ENCODE results near the gene LAIR2. TPM values are rescaled to one million over a fixed set of nuclear protein-coding genes. Genes with fewer than 3 reads are reported as not detected.

The LAIR2 gene
- total RNA-seq, 1 experiment from 2014 or later, result not detected

GRCh38 chr19:54458648-54459281 lies 43.9 kb upstream of the LAIR2 start:
- POLR2A ChIA-PET (ENCODE audit: low non-redundant PET), result interaction anchor here (0.6 to 0.7 kb wide), 2 partner anchors 10 to 263 kb away, joined by 3 to 5 read pairs; partner anchors contain the start of gene LENG8
- H3K4me3 ChIP-seq (ENCODE audit: low read depth, low read length, poor library complexity, severe bottlenecking), result no peak overlapping the region
- no peak overlapping the region for H3K27ac ChIP-seq (ENCODE audit: low read depth, low read length, poor library complexity, severe bottlenecking)
- TF ChIP-seq CTCF (conservative IDR thresholded peaks at IDR 0.05; ENCODE audit: low read depth, low read length), result no peak
- TF ChIP-seq EZH2 (IDR thresholded peaks at IDR 0.05; ENCODE audit: borderline replicate concordance, low read depth, low read length, poor library complexity, severe bottlenecking), result no peak
- CTCF ChIA-PET, result no interaction called here
- no peaks in the 10 kb centered on the region for H3K27me3 ChIP-seq (replicated peaks; ENCODE audit: insufficient read depth, low read depth, low read length, poor library complexity)
- H3K36me3 ChIP-seq (ENCODE audit: insufficient read depth, low read length, poor library complexity, severe bottlenecking), result peaks cover 66% of the 10 kb centered on the region
- H3K4me1 ChIP-seq (ENCODE audit: insufficient read depth, low read length, poor library complexity, severe bottlenecking), result peaks cover 24% of the 10 kb centered on the region
- no peaks in the 10 kb centered on the region for H3K9me3 ChIP-seq (ENCODE audit: low read depth, low read length, poor library complexity, severe bottlenecking)
- no TSS peak for BruUV-seq (replicated peaks)
- intact Hi-C loops (cut with micrococcal nuclease; ENCODE audit: unreplicated experiment), result no loop called here
- DNase-seq (ENCODE audit: low spot score), result no peak

- Histone ChIP-seq H3K27me3 (replicated peaks; ENCODE audit: insufficient read depth, low read depth, low read length, poor library complexity) (no peaks in the 10 kb centered on the region), H3K4me1 (ENCODE audit: insufficient read depth, low read length, poor library complexity, severe bottlenecking) (peaks cover 27% of the 10 kb centered on the region), H3K9me3 (ENCODE audit: low read depth, low read length, poor library complexity, severe bottlenecking) (no peaks in the 10 kb centered on the region), H3K27ac (ENCODE audit: low read depth, low read length, poor library complexity, severe bottlenecking) (peak overlapping the region; percentile 45), H3K4me3 (ENCODE audit: low read depth, low read length, poor library complexity, severe bottlenecking) (no peak overlapping the region), H3K36me3 (ENCODE audit: insufficient read depth, low read length, poor library complexity, severe bottlenecking) (peaks cover 58% of the 10 kb centered on the region)
- BruUV-seq (replicated peaks), result no TSS peak
- no peak for DNase-seq (ENCODE audit: low spot score)
- ChIA-PET POLR2A (ENCODE audit: low non-redundant PET) (interaction anchor here (0.5 to 0.7 kb wide), 4 partner anchors 9 to 264 kb away, joined by 3 to 5 read pairs (median 4); partner anchors contain the start of gene LENG8), CTCF (interaction anchor here (0.5 kb wide), 1 partner anchor 28 kb away, joined by 4 read pairs; no protein-coding TSS in a partner anchor)
- intact Hi-C loops (cut with micrococcal nuclease; ENCODE audit: unreplicated experiment), result no loop called here
- no peak for TF ChIP-seq CTCF (conservative IDR thresholded peaks at IDR 0.05; ENCODE audit: low read depth, low read length)
- no peak for TF ChIP-seq EZH2 (IDR thresholded peaks at IDR 0.05; ENCODE audit: borderline replicate concordance, low read depth, low read length, poor library complexity, severe bottlenecking)
Measured at GRCh38 chr19:54459282-54460229, 43.1 kb upstream of the LAIR2 start.

- Histone ChIP-seq H3K4me3 (ENCODE audit: low read depth, low read length, poor library complexity, severe bottlenecking) (no peak overlapping the region), H3K4me1 (ENCODE audit: insufficient read depth, low read length, poor library complexity, severe bottlenecking) (peaks cover 30% of the 10 kb centered on the region), H3K9me3 (ENCODE audit: low read depth, low read length, poor library complexity, severe bottlenecking) (no peaks in the 10 kb centered on the region), H3K27ac (ENCODE audit: low read depth, low read length, poor library complexity, severe bottlenecking) (peak overlapping the region; percentile 97), H3K36me3 (ENCODE audit: insufficient read depth, low read length, poor library complexity, severe bottlenecking) (peaks cover 53% of the 10 kb centered on the region), H3K27me3 (replicated peaks; ENCODE audit: insufficient read depth, low read depth, low read length, poor library complexity) (no peaks in the 10 kb centered on the region)
- ChIA-PET POLR2A (ENCODE audit: low non-redundant PET) (no interaction called here), CTCF (interaction anchor here (0.5 kb wide), 3 partner anchors 17 to 224 kb away, joined by 3 to 4 read pairs (median 3); no protein-coding TSS in a partner anchor)
- TF ChIP-seq CTCF (conservative IDR thresholded peaks at IDR 0.05; ENCODE audit: low read depth, low read length), result no peak
- no peak for TF ChIP-seq EZH2 (IDR thresholded peaks at IDR 0.05; ENCODE audit: borderline replicate concordance, low read depth, low read length, poor library complexity, severe bottlenecking)
- DNase-seq (ENCODE audit: low spot score), result no peak
- intact Hi-C loops (cut with micrococcal nuclease; ENCODE audit: unreplicated experiment), result no loop called here
- BruUV-seq (replicated peaks), result no TSS peak
Measured at GRCh38 chr19:54460230-54461005, 42.2 kb upstream of the LAIR2 start.

All from A673 (cell line).